Measurements from ENCODE around the gene CTSZ. TPM values are rescaled to one million over a fixed set of nuclear protein-coding genes. Genes with fewer than 3 reads are reported as not detected.

The CTSZ gene
- total RNA-seq, 1 donor from 2014 or later, result 61.4 TPM

DNA sequence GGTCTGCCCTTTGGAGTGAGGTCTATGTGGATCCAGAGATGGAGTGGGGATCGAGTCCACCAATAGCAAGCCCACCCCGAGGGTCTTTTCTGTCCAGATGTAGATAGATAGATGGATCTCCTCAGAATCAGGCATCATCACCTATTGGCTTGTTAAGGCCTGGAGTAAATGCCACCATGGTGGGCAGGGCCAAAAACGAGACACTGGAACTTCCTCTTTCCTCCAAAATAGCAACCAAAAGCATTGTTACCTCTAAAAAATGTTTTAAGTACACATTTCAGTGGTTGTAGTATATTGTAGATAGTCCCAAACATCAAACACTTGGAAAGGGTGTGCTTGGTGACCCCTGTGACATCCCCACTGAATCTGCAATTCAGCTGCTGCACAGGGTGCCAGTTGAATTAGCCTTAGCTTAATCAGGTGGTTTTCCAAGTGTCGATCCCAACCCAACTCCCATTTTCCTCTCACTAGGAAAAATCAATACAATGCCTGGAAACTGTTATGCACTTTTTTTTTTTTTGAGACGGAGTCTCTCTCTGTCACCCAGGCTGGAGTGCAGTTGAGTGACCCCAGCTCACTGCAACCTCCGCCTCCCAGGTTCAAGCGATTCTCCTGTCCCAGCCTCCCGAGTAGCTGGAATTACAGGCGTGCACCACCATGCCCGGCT lies 61.0 kb downstream of the CTSZ start:
- TF ChIP-seq CTCF (IDR thresholded peaks at IDR 0.05; ENCODE audit: unreplicated experiment), result no peak
- no peak overlapping the region for H3K27ac Mint-ChIP-seq
- H3K4me1 Mint-ChIP-seq (ENCODE audit: low read depth), result peaks cover 9% of the 10 kb centered on the region
- peaks cover 2% of the 10 kb centered on the region for H3K36me3 Mint-ChIP-seq (ENCODE audit: insufficient read depth)
- H3K9me3 Mint-ChIP-seq (ENCODE audit: low read depth), result no peaks in the 10 kb centered on the region
- H3K4me3 Mint-ChIP-seq (ENCODE audit: low read depth), result no peak overlapping the region
- no peak for DNase-seq (ENCODE audit: low spot score, unreplicated experiment)
- peaks cover 4% of the 10 kb centered on the region for H3K27me3 Mint-ChIP-seq

Other genes with a start within 250 kb of the CTSZ start
- 4.3 and 4.4 TPM in 2 replicates for gene GNAS-AS1, start 156.4 kb downstream of the CTSZ start, total RNA-seq
- 1,570 and 1,613 TPM in 2 replicates for gene GNAS, start 154.5 kb downstream of the CTSZ start, total RNA-seq
- 116 and 122 TPM in 2 replicates for gene NELFCD, start 26.0 kb downstream of the CTSZ start, total RNA-seq
- gene TUBB1, start 12.2 kb upstream of the CTSZ start, total RNA-seq, result 0.16 and 0.19 TPM in 2 replicates
- 55.9 and 69.7 TPM in 2 replicates for gene ATP5F1E, start 25.1 kb upstream of the CTSZ start, total RNA-seq
- 50.1 and 52.8 TPM in 2 replicates for gene PRELID3B, start 35.5 kb upstream of the CTSZ start, total RNA-seq
- gene ZNF831, start 156.6 kb upstream of the CTSZ start, total RNA-seq, result not detected in 2 replicates